Fibroblast of lung (primary cell): ENCODE data around the gene MMRN2. TPM values are rescaled to one million over a fixed set of nuclear protein-coding genes. Genes with fewer than 3 reads are reported as not detected.
A peak's percentile ranks its signal among the peaks of the same experiment; 100 is the strongest.
"Not testable (repeated sequence)": the region's sequence is repeated elsewhere in the genome, so short reads cannot be mapped to it uniquely, and the experiment has no call there.

Source experiments
- DNase-seq, 2 donors: peaks; one replicate each; pipeline versions ENCODE4 v3.0.0 to v3.0.0-alpha.2; 2010; ENCODE audit warnings: low read depth in 2 of 2
- H2AFZ ChIP-seq: 2 replicates; pipeline ENCODE4 v1.5.1; 2012; ENCODE audit warnings: low read length, control low read depth, inconsistent platforms
- H3K27ac ChIP-seq: 2 replicates; pipeline ENCODE4 v1.5.1; 2011; ENCODE audit warnings: low read length, control low read depth; ENCODE audit not compliant: insufficient read depth
- H3K27me3 ChIP-seq: 2 replicates; pipeline ENCODE4 v1.5.1; 2011; ENCODE audit warnings: mild to moderate bottlenecking, low read length; ENCODE audit not compliant: control insufficient read depth, insufficient read depth
- H3K36me3 ChIP-seq: 2 replicates; pipeline ENCODE4 v1.5.1; 2011; ENCODE audit warnings: low read length; ENCODE audit not compliant: control insufficient read depth, insufficient read depth
- H3K4me1 ChIP-seq: 2 replicates; pipeline ENCODE4 v1.5.1; 2011; ENCODE audit warnings: low read length; ENCODE audit not compliant: control insufficient read depth, insufficient read depth; ENCODE audit errors: extremely low read depth
- H3K4me2 ChIP-seq: 2 replicates; pipeline ENCODE4 v1.5.1; 2011; ENCODE audit warnings: low read length, control low read depth; ENCODE audit not compliant: insufficient read depth; ENCODE audit errors: extremely low read depth
- H3K4me3 ChIP-seq, 4 experiments: fragments of 200-600 bp in 1 of 4; sonication (generic) in 1 of 4; replicated peaks in 1 of 4; 2 replicates each; pipeline ENCODE4 v1.5.1; 2011 to 2016; ENCODE audit warnings: low read length in 4 of 4, low read depth in 3 of 4, mild to moderate bottlenecking in 3 of 4, control low read depth in 2 of 4, inconsistent platforms in 1 of 4, mixed read lengths in 1 of 4; ENCODE audit not compliant: insufficient read depth in 1 of 4; ENCODE audit errors: control extremely low read depth in 1 of 4
- H3K79me2 ChIP-seq: 2 replicates; pipeline ENCODE4 v1.5.1; 2012; ENCODE audit warnings: mild to moderate bottlenecking, low read length, inconsistent platforms; ENCODE audit not compliant: control insufficient read depth, insufficient read depth
- H3K9ac ChIP-seq: 2 replicates; pipeline ENCODE4 v1.5.1; 2011; ENCODE audit warnings: mild to moderate bottlenecking, low read length, control low read depth; ENCODE audit not compliant: insufficient read depth
- H3K9me3 ChIP-seq: 2 replicates; pipeline ENCODE4 v1.5.1; 2012; ENCODE audit warnings: low read depth, low read length; ENCODE audit not compliant: control insufficient read depth, insufficient read depth
- H4K20me1 ChIP-seq: 2 replicates; pipeline ENCODE4 v1.5.1; 2011; ENCODE audit warnings: low read length; ENCODE audit not compliant: control insufficient read depth, insufficient read depth; ENCODE audit errors: extremely low read depth
- CTCF ChIP-seq, 2 donors: IDR thresholded peaks in 1 of 2; conservative IDR thresholded peaks in 1 of 2; 1 replicate in 1 of 2; 2 replicates in 1 of 2; pipeline ENCODE4 v1.5.1; 2011 to 2012; ENCODE audit warnings: low read length in 2 of 2, control low read depth in 1 of 2, inconsistent platforms in 1 of 2, low read depth in 1 of 2, mild to moderate bottlenecking in 1 of 2
- EZH2 ChIP-seq: IDR thresholded peaks from 2 replicates; pipeline ENCODE4 v1.5.1; 2012; ENCODE audit warnings: low read length, control low read depth, mild to moderate bottlenecking; ENCODE audit errors: missing control alignments
- polyA plus RNA-seq, 2 donors: library from polyadenylated mRNA; depleted of rRNA in 1 of 2; stranded (reverse) in 1 of 2; unstranded in 1 of 2; fragments of >200 nt; gene quantifications; 2 replicates each; pipeline ENCODE4 v1.2.1, GENCODE V29; 2011 to 2012; ENCODE audit warnings: missing spikeins in 1 of 2
- total RNA-seq: library from RNA; depleted of rRNA; stranded (reverse); fragments of >200 nt; gene quantifications from 2 replicates; pipeline ENCODE4 v1.2.1, GENCODE V29; 2014

The MMRN2 gene
- total and polyA plus RNA-seq, 2 donors (not counting 1 experiment from before 2014, with no cell fraction given) = 1.5 to 2.1 TPM

DNA sequence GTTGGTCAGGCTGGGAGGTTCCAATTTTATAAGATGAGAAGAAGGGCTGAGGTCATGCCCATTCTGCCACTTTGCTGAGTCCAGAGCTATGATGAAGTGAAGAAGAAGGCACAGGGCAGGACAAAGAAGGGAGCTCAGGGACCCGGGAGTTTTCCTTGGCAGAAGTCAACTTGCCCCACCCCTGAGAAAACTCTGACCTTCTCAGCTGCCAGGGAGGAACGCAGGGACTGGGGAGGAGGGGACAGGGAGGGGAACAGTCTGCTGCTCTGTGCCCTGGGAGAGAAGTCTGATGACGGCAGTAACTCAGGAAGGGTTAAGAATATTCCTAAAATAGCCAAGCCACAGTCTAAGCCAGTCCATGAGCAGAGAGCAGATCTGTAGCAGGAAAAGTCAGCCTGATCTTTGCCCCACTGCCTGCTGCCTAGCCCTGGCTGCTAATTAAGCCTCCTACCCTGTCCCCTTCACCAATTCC, 22.6 kb upstream of the MMRN2 start:
- H3K27ac ChIP-seq = no peak overlapping the region
- H2AFZ ChIP-seq = no peak overlapping the region
- H3K4me2 ChIP-seq = peak overlapping the region; percentile 15
- H3K79me2 ChIP-seq = no peaks in the 10 kb centered on the region
- no peaks in the 10 kb centered on the region for H3K36me3 ChIP-seq
- peak in 1 of 2 donors; percentile 82 for DNase-seq
- TF ChIP-seq EZH2 (no peak), CTCF (conservative IDR thresholded peaks at IDR 0.05 in 1 of 2, IDR thresholded peaks at IDR 0.05 in 1 of 2; ENCODE audit: low read depth in 1 of 2, low read length in 2 of 2) (no peak)
- no peaks in the 10 kb centered on the region for H4K20me1 ChIP-seq
- no peak overlapping the region for H3K4me3 ChIP-seq
- no peaks in the 10 kb centered on the region for H3K9me3 ChIP-seq
- H3K9ac ChIP-seq = no peak overlapping the region
- no peaks in the 10 kb centered on the region for H3K27me3 ChIP-seq
- H3K4me1 ChIP-seq = no peaks in the 10 kb centered on the region

GRCh38 chr10:86979296-86979818, 21.9 kb upstream of the MMRN2 start:
- no peaks in the 10 kb centered on the region for H3K27me3 ChIP-seq
- no peak overlapping the region for H3K4me3 ChIP-seq
- H3K9ac ChIP-seq = no peak overlapping the region
- no peaks in the 10 kb centered on the region for H3K9me3 ChIP-seq
- H3K4me2 ChIP-seq = no peak overlapping the region
- H3K27ac ChIP-seq = no peak overlapping the region
- H3K79me2 ChIP-seq = no peaks in the 10 kb centered on the region
- peak in 1 of 2 donors; percentile 36 for DNase-seq
- H3K36me3 ChIP-seq = no peaks in the 10 kb centered on the region
- H4K20me1 ChIP-seq = no peaks in the 10 kb centered on the region
- no peaks in the 10 kb centered on the region for H3K4me1 ChIP-seq
- H2AFZ ChIP-seq = no peak overlapping the region
- TF ChIP-seq EZH2 (no peak), CTCF (conservative IDR thresholded peaks at IDR 0.05 in 1 of 2, IDR thresholded peaks at IDR 0.05 in 1 of 2; ENCODE audit: low read depth in 1 of 2, low read length in 2 of 2) (no peak)

DNA sequence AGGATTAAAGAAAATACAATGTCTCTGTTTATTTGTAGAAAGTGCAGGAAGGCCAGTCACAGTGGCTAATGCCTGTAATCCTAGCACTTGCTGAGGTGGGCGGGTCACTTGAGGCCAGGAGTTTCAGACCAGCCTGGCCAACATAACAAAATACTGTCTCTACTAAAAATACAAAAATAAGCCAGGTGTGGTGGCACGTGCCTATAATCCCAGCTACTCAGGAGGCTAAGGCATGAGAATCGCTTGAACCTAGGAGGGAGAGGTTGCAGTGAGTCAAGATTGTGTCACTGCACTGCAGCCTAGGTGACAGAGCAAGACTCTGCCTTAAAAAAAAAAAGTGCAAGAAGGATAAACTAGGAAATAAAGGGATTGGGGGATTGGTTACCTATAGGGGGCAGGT, 21.0 kb upstream of the MMRN2 start:
- not testable (repeated sequence) for H3K4me3 ChIP-seq, H3K4me1 ChIP-seq, H3K36me3 ChIP-seq, H3K4me2 ChIP-seq, DNase-seq, H4K20me1 ChIP-seq, H3K79me2 ChIP-seq, H3K27ac ChIP-seq, H3K9me3 ChIP-seq, H2AFZ ChIP-seq, H3K27me3 ChIP-seq, H3K9ac ChIP-seq
